Stimulated activated memory B cell treated with anti-CD40 and anti-IgM and Interleukin-4, amounts not matched to agents 10 μg/mL and 1 μg/mL and 100 μg/mL, for 72 hours (primary cell): ENCODE results near the gene LIPC.

Source experiments
- ATAC-seq: fragments of 150-1000 bp; cut with Tn5 transposase; 2 replicates; pipeline ENCODE4 v1.10.0; 2021
- H3K27ac Mint-ChIP-seq: one replicate; pipeline ENCODE4 v1.8.0; 2022; ENCODE audit warnings: mild to moderate bottlenecking, mixed read lengths
- H3K27me3 Mint-ChIP-seq: one replicate; pipeline ENCODE4 v1.8.0; 2022; ENCODE audit warnings: mixed read lengths
- H3K36me3 Mint-ChIP-seq: one replicate; pipeline ENCODE4 v1.8.0; 2022; ENCODE audit warnings: mixed read lengths
- H3K4me1 Mint-ChIP-seq: one replicate; pipeline ENCODE4 v1.8.0; 2022; ENCODE audit warnings: mixed read lengths
- H3K4me3 Mint-ChIP-seq: one replicate; pipeline ENCODE4 v1.8.0; 2022; ENCODE audit warnings: mild to moderate bottlenecking, moderate library complexity, mixed read lengths
- H3K9me3 Mint-ChIP-seq: one replicate; pipeline ENCODE4 v1.8.0; 2022; ENCODE audit warnings: mixed read lengths

The LIPC gene

DNA sequence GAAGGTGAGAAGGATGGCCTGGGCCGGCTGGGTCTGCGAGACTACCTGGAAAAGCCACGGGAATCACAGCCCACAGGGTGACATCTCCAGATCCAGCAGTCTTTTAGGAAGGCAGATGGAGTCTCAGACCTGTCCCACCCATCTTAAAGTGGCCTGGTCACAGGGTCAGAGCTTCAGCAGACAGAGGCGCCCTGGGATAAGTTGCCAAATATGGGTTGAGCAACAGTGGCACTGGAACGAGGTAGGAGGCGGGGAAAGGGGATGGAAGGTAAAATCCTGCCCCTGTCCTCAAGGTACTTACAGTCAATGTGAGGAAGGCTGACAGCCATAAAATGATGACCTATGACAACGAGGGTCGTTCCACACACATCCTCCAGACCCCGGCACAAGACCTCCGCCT, 80.7 kb downstream of the LIPC start:
- Mint-ChIP-seq H3K4me3 (no peak overlapping the region), H3K4me1 (no peaks in the 10 kb centered on the region), H3K27me3 (peaks cover 4% of the 10 kb centered on the region)

DNA sequence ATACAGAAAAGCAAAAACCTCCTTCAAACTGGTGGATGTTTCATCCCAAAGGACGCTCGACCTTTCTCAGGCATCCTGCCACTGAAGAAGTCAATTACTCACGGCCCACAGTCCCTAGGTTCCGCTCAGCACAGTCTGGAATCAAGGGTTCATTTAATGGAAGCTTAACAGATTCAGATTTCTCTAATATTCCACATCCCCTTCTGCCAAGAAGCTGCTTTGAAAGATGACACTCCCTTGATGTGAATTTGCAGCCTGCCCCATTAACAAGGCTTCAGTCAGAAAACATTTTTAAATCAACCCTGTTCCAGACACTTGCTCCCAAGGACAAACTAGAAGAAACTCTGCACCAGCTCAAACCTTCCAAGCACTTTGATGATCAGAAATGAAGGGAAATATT, 81.2 kb downstream of the LIPC start:
- no peaks in the 10 kb centered on the region for H3K27me3 Mint-ChIP-seq
- peaks cover 2% of the 10 kb centered on the region for H3K4me1 Mint-ChIP-seq
- no peak for ATAC-seq
- no peak overlapping the region for H3K27ac Mint-ChIP-seq
- no peaks in the 10 kb centered on the region for H3K36me3 Mint-ChIP-seq
- H3K9me3 Mint-ChIP-seq, result no peaks in the 10 kb centered on the region
- no peak overlapping the region for H3K4me3 Mint-ChIP-seq

More for the DNA sequence above, 80.7 kb downstream of the LIPC start:
- Mint-ChIP-seq H3K36me3 (no peaks in the 10 kb centered on the region), H3K27ac (no peak overlapping the region), H3K9me3 (no peaks in the 10 kb centered on the region)
- no peak for ATAC-seq

DNA sequence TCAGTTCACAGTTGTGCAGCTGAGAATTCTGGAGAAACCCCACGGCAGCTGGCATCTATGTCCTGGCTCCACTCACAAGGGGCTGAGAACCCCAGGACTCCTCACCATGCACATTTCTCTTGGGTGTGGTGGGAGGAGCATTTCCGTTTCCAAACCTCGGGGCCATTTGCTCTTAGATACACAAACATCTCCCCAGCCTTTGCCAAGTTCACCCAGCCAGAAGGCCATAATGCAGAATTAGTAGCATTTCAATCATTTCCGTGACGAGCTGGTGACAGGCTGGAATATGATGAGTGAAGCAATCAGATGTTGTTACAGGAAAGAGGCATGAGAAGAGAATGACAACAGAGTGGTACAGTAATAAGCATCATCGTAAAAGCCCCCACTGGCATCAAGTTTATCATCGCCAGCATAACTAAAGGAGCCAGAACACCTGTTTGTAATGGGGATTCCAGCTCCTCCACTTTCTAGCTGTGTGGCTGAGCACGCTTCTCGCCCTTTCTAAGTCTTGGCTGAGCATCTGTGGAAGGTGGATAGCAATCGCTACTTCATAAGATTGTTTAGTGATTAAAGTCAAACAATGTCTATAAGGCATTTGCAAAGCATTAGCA, 82.0 kb downstream of the LIPC start:
- peaks cover 10% of the 10 kb centered on the region for H3K4me1 Mint-ChIP-seq

DNA sequence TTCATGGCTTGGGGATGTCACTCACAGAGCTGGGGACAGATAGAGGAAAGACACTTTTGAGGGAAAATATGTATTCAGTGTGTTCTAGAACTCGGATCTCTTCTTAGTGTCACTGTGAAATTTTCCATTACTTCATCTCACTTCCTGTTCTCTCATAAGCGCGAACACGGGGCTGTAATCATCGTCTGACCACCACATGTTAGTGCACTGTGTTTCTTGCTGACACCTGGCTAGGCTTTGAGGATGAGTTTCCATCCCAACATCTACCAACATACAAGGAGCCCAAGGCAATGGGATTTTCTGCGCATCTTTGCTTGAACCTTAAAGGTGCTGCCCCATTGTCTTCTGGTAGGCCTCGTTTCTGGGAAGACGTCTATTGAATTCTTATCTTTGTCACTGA, 84.0 kb downstream of the LIPC start:
- Mint-ChIP-seq H3K4me3 (no peak overlapping the region), H3K9me3 (no peaks in the 10 kb centered on the region), H3K4me1 (peaks cover 11% of the 10 kb centered on the region), H3K27ac (no peak overlapping the region), H3K36me3 (no peaks in the 10 kb centered on the region), H3K27me3 (peaks cover 5% of the 10 kb centered on the region)
- ATAC-seq, result no peak

More for the DNA sequence above, 82.0 kb downstream of the LIPC start:
- H3K27ac Mint-ChIP-seq, result no peak overlapping the region
- no peaks in the 10 kb centered on the region for H3K9me3 Mint-ChIP-seq
- no peaks in the 10 kb centered on the region for H3K27me3 Mint-ChIP-seq
- ATAC-seq, result no peak
- H3K4me3 Mint-ChIP-seq, result no peak overlapping the region
- H3K36me3 Mint-ChIP-seq, result no peaks in the 10 kb centered on the region

DNA sequence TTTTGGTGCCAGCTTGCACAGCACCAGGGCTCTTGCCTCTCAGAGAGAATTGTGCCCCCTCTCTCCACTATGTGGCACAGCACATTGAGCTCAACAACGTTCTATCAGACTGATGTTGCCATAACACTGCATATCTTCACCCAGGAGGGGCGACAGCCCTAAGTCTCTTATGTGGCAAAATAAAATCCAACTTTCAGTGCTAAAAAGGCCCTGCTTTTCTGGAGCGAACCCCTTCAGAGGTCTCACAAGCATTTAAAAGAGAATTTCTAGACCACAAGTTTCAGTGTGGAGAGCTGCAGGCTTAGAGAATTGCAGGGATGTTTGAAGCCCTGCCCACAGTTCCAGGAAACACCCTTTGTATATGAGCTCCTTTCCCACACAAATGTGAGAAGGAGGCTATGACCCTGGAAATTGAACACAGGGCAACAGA, 85.5 kb downstream of the LIPC start:
- Mint-ChIP-seq H3K36me3 (no peaks in the 10 kb centered on the region), H3K27me3 (peaks cover 20% of the 10 kb centered on the region), H3K4me1 (peaks cover 23% of the 10 kb centered on the region), H3K27ac (no peak overlapping the region), H3K4me3 (no peak overlapping the region), H3K9me3 (no peaks in the 10 kb centered on the region)
- no peak for ATAC-seq

DNA sequence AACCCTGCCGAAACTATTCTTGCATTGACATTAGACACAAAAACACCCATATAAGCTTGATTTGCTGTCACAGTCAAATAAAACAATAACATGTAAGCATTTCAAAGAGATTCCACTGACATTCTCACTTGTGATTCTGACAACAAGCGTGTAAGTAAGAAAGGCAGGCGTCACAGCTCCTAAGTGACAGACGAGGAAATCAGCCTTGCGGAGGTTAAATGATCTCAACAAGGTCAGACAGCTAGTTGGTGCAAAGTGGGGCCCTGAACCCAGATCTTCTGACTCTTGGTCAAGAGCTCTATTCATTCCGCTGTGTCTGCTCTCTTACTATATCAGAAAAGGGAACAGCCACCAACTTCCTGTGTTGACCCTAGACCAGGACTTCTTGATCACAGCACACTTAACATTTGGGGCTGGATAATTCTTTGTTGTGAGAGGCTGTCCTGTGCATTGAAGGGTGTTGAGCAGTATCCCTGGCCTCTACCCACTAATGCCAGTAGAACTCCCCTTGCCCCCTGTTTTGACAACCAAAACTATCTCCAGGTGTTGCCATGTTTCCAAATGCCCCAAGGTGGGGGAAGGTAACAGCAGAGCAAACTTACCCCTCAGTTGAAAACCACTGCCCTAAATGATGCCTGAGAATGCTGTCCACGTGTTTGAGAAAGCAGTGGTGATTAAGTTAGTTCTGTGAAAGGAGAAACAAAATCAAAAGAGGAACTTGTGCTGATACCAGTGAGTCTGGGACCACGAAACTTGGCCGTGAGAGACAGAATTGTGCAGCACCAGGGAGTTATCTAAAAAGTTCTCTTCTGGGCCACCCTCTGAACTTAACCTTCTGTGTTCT, 86.1 kb downstream of the LIPC start:
- H3K4me1 Mint-ChIP-seq, result peaks cover 23% of the 10 kb centered on the region
- no peak overlapping the region for H3K4me3 Mint-ChIP-seq
- no peaks in the 10 kb centered on the region for H3K36me3 Mint-ChIP-seq

GRCh38 chr15:58518626-58519025, 86.8 kb downstream of the LIPC start:
- Mint-ChIP-seq H3K27ac (no peak overlapping the region), H3K4me1 (peaks cover 23% of the 10 kb centered on the region), H3K9me3 (no peaks in the 10 kb centered on the region), H3K27me3 (peaks cover 33% of the 10 kb centered on the region), H3K36me3 (no peaks in the 10 kb centered on the region), H3K4me3 (no peak overlapping the region)
- no peak for ATAC-seq

More for the DNA sequence above, 86.1 kb downstream of the LIPC start:
- Mint-ChIP-seq H3K9me3 (no peaks in the 10 kb centered on the region), H3K27me3 (peaks cover 26% of the 10 kb centered on the region), H3K27ac (no peak overlapping the region)
- ATAC-seq, result peak; percentile 68

DNA sequence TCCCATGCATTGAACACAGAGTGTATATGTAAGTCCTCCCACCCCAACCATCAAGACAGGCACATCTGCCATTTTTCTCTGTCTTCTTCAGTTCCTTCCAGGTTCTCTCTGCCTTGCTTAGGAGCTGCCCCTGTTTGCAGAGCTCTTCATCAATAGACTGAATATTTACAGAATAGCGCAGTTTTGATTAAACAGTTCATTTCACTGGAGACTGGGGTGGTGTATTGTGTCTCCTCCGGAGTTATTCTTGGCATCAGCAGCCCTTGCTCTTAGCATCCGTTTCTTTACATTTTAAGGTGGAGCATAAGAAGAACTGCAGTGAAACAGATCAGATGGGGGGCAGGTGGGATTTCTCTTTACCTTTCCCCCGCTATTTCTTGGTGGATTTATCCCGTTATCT, 87.7 kb downstream of the LIPC start:
- Mint-ChIP-seq H3K36me3 (no peaks in the 10 kb centered on the region), H3K9me3 (no peaks in the 10 kb centered on the region), H3K4me3 (no peak overlapping the region), H3K4me1 (peaks cover 23% of the 10 kb centered on the region), H3K27me3 (peaks cover 39% of the 10 kb centered on the region), H3K27ac (no peak overlapping the region)
- no peak for ATAC-seq

GRCh38 chr15:58520464-58520863, 88.7 kb downstream of the LIPC start:
- Mint-ChIP-seq H3K4me1 (peaks cover 23% of the 10 kb centered on the region), H3K4me3 (no peak overlapping the region), H3K36me3 (no peaks in the 10 kb centered on the region), H3K27me3 (peaks cover 48% of the 10 kb centered on the region), H3K27ac (no peak overlapping the region), H3K9me3 (no peaks in the 10 kb centered on the region)
- no peak for ATAC-seq

- no peak for ATAC-seq
- Mint-ChIP-seq H3K4me3 (no peak overlapping the region), H3K4me1 (peaks cover 23% of the 10 kb centered on the region), H3K9me3 (no peaks in the 10 kb centered on the region), H3K36me3 (no peaks in the 10 kb centered on the region), H3K27ac (no peak overlapping the region), H3K27me3 (peaks cover 53% of the 10 kb centered on the region)
These were observed 89.1 kb downstream of the LIPC start for GRCh38 chr15:58520936-58521292.

GRCh38 chr15:58521293-58521991, 89.7 kb downstream of the LIPC start:
- H3K9me3 Mint-ChIP-seq, result no peaks in the 10 kb centered on the region
- no peaks in the 10 kb centered on the region for H3K36me3 Mint-ChIP-seq
- peaks cover 23% of the 10 kb centered on the region for H3K4me1 Mint-ChIP-seq
- peak; percentile 34 for ATAC-seq
- no peak overlapping the region for H3K27ac Mint-ChIP-seq
- H3K4me3 Mint-ChIP-seq, result no peak overlapping the region
- H3K27me3 Mint-ChIP-seq, result peaks cover 55% of the 10 kb centered on the region

DNA sequence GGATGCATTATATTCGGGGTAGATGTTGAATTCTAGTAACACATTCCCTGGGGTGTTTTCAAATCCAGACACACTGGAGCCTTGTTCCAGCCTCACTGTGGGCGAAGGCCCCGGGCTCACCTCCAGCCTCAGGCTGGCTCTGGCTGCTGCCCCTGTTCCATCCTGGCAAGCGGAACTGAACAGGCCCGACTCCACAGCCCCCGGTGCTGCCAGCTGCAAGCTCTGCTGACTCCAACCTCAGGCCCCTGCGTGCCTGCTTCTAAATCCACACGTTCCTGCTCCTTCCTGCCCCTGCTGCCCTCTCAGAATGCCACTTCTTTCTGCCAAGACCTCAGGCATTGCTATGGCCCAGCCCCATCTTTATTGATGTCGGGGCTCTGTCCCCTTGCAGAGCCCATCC, 90.6 kb downstream of the LIPC start:
- ATAC-seq, result no peak
- Mint-ChIP-seq H3K27ac (no peak overlapping the region), H3K27me3 (peaks cover 55% of the 10 kb centered on the region), H3K4me1 (peaks cover 23% of the 10 kb centered on the region), H3K4me3 (no peak overlapping the region), H3K36me3 (no peaks in the 10 kb centered on the region), H3K9me3 (no peaks in the 10 kb centered on the region)

DNA sequence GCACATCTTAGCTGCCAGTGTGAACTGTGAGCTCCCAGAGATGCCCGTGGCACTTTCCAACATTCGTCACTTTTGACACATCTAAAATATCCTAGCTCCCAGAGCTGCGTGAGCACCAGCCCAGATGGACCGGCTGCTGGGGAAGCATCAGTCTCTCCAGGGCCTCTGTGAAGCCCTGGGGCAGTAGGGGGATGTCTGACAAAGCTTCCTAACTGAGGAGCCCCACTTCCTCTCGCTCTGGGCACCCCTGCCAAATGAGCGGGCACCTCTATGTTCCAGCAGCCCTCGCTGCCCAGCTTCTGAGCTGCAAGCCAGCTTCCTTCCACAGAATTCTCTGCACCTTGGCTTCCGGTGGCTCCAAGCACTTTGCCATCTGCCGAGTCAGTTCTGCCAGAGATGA, 91.1 kb downstream of the LIPC start:
- H3K27ac Mint-ChIP-seq, result no peak overlapping the region
- H3K9me3 Mint-ChIP-seq, result no peaks in the 10 kb centered on the region
- H3K4me1 Mint-ChIP-seq, result peaks cover 22% of the 10 kb centered on the region
- H3K27me3 Mint-ChIP-seq, result peaks cover 55% of the 10 kb centered on the region
- no peak for ATAC-seq
- H3K4me3 Mint-ChIP-seq, result no peak overlapping the region
- no peaks in the 10 kb centered on the region for H3K36me3 Mint-ChIP-seq

DNA sequence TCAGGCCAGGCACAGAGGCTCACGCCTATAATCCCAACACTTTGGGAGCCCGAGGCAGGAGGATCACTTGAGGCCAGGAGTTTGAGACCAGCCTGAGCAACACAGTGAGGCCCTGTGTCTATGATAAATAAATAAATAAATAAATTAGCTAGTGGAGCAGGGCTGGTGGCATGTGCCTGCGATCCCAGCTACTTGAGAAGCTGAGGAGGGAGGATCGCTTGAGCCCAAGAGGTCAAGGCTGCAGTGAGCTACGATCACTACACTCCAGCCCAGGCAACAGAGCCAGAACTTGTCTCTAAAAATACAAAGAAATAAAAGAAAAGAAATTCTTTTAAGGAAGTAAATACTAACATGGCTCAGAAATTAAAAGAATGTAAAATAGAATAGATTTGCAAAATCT, 91.8 kb downstream of the LIPC start:
- no peak overlapping the region for H3K27ac Mint-ChIP-seq
- no peaks in the 10 kb centered on the region for H3K36me3 Mint-ChIP-seq
- H3K4me1 Mint-ChIP-seq, result peaks cover 14% of the 10 kb centered on the region
- ATAC-seq, result no peak
- H3K4me3 Mint-ChIP-seq, result no peak overlapping the region
- H3K9me3 Mint-ChIP-seq, result no peaks in the 10 kb centered on the region
- H3K27me3 Mint-ChIP-seq, result peaks cover 55% of the 10 kb centered on the region

GRCh38 chr15:58524247-58524646, 92.5 kb downstream of the LIPC start:
- Mint-ChIP-seq H3K9me3 (no peaks in the 10 kb centered on the region), H3K27ac (no peak overlapping the region), H3K4me3 (no peak overlapping the region), H3K36me3 (no peaks in the 10 kb centered on the region), H3K4me1 (peaks cover 12% of the 10 kb centered on the region), H3K27me3 (peaks cover 55% of the 10 kb centered on the region)
- no peak for ATAC-seq
